Measurements from ENCODE around the gene APOL1.
"Not testable (repeated sequence)": the region's sequence is repeated elsewhere in the genome, so short reads cannot be mapped to it uniquely, and the experiment has no call there.

The APOL1 gene, protein sequence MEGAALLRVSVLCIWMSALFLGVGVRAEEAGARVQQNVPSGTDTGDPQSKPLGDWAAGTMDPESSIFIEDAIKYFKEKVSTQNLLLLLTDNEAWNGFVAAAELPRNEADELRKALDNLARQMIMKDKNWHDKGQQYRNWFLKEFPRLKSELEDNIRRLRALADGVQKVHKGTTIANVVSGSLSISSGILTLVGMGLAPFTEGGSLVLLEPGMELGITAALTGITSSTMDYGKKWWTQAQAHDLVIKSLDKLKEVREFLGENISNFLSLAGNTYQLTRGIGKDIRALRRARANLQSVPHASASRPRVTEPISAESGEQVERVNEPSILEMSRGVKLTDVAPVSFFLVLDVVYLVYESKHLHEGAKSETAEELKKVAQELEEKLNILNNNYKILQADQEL

DNA sequence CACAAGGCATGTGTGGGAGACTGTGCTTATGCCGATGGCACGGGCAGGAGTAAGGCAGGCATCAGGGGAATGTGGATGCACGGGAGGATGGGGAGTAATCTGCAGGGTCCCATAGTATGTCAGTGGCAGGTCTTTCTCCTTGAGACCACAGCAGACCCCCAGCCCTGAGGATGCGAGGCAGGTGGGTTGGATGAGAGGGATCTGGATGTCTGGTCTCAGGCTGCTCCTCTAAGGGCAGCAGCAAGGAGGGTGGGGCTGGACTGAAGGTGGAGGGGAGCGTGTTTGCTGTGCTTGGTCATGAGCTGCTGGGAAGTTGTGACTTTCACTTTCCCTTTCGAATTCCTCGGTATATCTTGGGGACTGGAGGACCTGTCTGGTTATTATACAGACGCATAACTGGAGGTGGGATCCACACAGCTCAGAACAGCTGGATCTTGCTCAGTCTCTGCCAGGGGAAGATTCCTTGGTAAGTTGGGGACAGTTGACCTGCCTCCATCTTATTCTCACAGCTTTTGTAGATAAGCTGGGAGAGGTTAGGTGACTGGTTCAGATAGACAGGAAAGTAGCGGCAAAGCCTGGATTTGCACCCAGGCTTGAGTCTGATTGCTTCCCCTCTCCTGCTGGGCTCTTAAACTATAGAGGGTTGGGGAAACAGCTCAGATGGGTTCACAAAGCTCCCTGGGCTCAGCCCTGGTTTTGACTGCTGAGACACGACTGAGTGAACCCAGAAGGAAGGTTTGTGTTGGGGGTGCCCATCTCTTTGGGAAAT lies at the start of gene APOL1:
APOL1 (plus strand) TSS at position 380 of the 769 bp plus-strand sequence. CDS start 1,823 bp downstream, outside the sequence.
- TF ChIP-seq, protein P1, sequence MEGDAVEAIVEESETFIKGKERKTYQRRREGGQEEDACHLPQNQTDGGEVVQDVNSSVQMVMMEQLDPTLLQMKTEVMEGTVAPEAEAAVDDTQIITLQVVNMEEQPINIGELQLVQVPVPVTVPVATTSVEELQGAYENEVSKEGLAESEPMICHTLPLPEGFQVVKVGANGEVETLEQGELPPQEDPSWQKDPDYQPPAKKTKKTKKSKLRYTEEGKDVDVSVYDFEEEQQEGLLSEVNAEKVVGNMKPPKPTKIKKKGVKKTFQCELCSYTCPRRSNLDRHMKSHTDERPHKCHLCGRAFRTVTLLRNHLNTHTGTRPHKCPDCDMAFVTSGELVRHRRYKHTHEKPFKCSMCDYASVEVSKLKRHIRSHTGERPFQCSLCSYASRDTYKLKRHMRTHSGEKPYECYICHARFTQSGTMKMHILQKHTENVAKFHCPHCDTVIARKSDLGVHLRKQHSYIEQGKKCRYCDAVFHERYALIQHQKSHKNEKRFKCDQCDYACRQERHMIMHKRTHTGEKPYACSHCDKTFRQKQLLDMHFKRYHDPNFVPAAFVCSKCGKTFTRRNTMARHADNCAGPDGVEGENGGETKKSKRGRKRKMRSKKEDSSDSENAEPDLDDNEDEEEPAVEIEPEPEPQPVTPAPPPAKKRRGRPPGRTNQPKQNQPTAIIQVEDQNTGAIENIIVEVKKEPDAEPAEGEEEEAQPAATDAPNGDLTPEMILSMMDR (IDR thresholded peaks at IDR 0.05; ENCODE audit: low read depth, low read length), result no peak
- peak; percentile 39 to 69 for DNase-seq (ENCODE audit: low read depth in 2 of 2)
- H3K4me3 ChIP-seq (replicated peaks in 1 of 2; ENCODE audit: low read depth in 2 of 2, low read length in 2 of 2), result peak within 1 kb of the TSS in 1 of 2 donors; percentile 51

DNA sequence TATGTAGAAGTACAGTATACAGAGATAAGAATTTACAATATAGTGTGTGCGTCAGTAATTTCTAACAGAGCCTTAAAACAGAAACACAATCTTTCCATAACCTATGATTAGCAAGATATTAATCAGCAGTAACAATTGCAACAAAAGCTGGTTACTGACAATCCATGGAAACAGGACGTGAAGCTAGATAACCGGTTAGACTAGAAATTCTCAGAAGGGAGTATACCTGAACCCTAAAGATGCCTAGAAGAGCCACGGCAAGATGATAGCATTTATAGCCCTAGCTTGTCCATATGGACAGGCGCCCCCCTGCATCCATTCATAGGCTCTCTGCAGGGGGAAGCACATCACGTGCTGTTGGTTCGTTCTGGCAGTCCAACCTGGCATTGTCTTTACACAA lies 49.5 kb upstream of the APOL1 start:
- DNase-seq (ENCODE audit: low read depth in 2 of 2); H3K4me3 ChIP-seq (replicated peaks in 1 of 2; ENCODE audit: low read depth in 2 of 2, low read length in 2 of 2): not testable (repeated sequence)

DNA sequence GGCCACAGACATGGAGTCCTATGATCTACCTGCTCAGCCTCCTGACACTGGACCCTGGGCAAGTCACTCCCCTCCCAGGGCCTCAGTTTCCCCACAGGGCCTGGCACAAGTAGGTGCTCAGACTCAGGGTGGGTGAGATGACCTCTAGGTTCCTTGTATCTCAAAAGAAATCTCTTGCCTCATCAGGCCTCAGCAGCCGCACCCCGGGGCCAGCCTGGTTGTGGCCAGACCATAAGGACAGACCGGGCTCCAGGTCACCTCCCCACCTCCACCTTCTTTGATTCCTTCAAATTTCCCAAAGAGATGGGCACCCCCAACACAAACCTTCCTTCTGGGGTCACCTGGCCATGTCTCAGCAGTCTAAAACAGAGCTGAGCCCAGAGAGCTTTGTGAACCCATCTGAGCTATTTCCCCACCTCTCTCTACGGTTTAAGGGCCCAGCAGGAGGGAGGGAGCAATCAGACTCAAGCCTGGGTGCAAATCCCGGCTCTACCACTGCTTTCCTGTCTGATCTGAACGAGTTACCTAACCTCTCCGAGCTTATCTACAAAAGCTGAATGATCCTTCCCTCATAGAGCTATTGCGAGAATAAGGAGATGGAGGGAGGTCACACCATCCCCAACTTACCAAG lies 48.8 kb upstream of the APOL1 start:
- no peak overlapping the region for H3K4me3 ChIP-seq (replicated peaks in 1 of 2; ENCODE audit: low read depth in 2 of 2, low read length in 2 of 2)
- DNase-seq (ENCODE audit: low read depth in 2 of 2), result no peak
- TF ChIP-seq, protein P1 (IDR thresholded peaks at IDR 0.05; ENCODE audit: low read depth, low read length), result no peak

DNA sequence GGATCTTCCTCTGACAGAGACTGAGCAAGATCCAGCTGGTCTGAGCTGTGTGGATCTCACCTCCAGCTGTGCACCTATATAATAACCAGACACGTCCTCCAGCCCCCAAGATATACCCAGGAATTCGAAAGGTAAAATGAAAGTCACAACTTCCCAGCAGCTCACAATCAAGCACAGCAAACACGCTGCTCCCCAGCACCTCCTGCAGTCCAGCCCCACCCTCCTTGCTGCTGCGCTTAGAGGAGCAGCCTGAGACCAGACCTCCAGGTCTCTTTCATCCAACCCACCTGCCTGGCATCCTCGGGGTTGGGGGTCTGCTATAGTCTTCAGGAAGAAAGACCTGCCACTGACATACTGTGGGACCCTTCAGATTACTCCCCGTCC lies 48.3 kb upstream of the APOL1 start:
- H3K4me3 ChIP-seq (replicated peaks in 1 of 2; ENCODE audit: low read depth in 2 of 2, low read length in 2 of 2), result no peak overlapping the region
- TF ChIP-seq, protein P1 (IDR thresholded peaks at IDR 0.05; ENCODE audit: low read depth, low read length), result no peak
- DNase-seq (ENCODE audit: low read depth in 2 of 2), result no peak

DNA sequence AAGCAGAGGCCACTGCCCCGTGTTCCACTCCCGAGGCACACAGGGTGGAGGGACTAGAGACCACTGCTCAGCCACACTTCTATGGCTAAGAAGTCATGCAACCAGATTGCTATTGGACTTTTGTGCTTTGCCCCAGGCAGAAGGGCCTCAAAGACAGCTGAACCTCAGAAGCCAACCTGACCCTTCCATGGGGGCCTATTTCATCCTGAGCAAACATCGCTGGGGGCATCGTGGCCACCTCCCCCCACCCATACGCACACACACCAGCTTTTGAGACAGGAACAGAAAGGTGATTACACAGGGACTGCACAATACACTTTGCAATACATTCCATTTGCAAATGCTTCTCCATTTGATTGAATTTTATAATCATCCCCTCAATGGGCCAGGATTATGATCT lies 47.4 kb upstream of the APOL1 start:
- H3K4me3 ChIP-seq (replicated peaks in 1 of 2; ENCODE audit: low read depth in 2 of 2, low read length in 2 of 2); DNase-seq (ENCODE audit: low read depth in 2 of 2): not testable (repeated sequence)

DNA sequence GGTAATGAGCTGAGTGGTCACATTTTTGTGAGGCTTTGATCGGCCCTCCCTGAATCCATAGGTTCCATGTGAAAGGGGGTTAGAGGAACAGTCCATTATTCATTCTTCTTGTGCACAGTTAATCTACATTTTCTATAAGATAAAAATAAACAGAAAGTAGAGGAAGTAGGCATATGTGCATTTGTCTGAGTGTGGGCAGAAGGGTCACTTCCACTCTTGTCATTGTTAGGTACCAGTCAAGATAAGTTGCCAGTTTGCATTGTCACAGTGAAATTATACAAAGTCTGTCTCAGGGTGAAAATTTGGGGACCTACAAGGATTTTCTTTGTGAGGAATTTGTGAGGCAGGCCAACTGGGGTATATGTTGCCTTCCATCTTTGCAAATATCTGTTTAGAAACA lies 46.7 kb upstream of the APOL1 start:
- DNase-seq (ENCODE audit: low read depth in 2 of 2), result no peak
- H3K4me3 ChIP-seq (replicated peaks in 1 of 2; ENCODE audit: low read depth in 2 of 2, low read length in 2 of 2), result no peak overlapping the region
- TF ChIP-seq, protein P1 (IDR thresholded peaks at IDR 0.05; ENCODE audit: low read depth, low read length), result no peak

DNA sequence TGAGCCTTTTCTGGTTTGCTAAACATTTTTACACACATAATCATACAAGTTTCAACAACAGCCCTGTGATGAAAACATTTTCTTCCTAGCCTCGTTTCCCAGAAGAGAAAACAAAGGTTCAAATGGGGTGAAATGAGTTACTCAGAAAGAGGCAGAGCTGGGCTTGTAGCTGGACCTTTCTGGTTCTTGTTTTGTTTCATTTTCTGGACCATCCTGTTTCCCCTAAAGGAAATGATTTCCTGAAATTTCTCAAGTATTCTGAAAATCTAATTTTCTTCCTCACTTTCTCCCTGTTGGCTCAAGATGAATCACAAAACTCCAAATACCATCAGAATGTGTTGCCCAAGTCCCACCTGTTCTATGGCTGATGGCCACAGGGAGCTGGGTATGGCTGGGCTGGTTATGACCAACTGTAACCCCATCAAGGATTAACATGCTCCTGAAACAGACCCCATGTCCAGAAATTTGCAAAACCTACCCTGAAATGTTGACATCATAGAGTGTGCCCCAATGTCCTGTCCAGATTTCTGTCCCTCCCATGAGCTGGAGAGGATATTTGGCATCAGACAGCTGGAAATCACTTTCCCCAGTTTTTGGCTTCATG lies 44.7 kb upstream of the APOL1 start:
- DNase-seq (ENCODE audit: low read depth in 2 of 2), result no peak
- TF ChIP-seq, protein P1 (IDR thresholded peaks at IDR 0.05; ENCODE audit: low read depth, low read length), result no peak
- H3K4me3 ChIP-seq (replicated peaks in 1 of 2; ENCODE audit: low read depth in 2 of 2, low read length in 2 of 2), result no peak overlapping the region
